GM18526 (cell line): Measurements from ENCODE around the gene ROGDI.

Source experiments
- POLR2A ChIP-seq: IDR thresholded peaks from 3 replicates; pipeline ENCODE4 v1.6.1; 2011; ENCODE audit not compliant: insufficient read length; ENCODE audit errors: extremely low read depth

ROGDI gene

GRCh38 chr16:4746991-4747574, 55.4 kb downstream of the ROGDI start:
- no peak for TF ChIP-seq POLR2A
